Astrocyte of the spinal cord (primary cell): ENCODE data around the gene FUCA1.

Experiments used
- DNase-seq: peaks from one replicate; pipeline ENCODE4 v3.0.0; 2011; ENCODE audit warnings: low read depth, low spot score
- H3K4me3 ChIP-seq: 2 replicates; pipeline ENCODE4 v1.5.1; 2011; ENCODE audit warnings: low read depth, mild to moderate bottlenecking, low read length, moderate library complexity
- CTCF ChIP-seq: IDR thresholded peaks from 2 replicates; pipeline ENCODE4 v1.5.1; 2012; ENCODE audit warnings: low read depth, mild to moderate bottlenecking, low read length, inconsistent platforms
- in situ Hi-C: cut with HindIII; loops from 2 replicates; pipeline ENCODE4 v1.10.0; 2017; ENCODE audit warnings: low sequenced_read_pairs

The FUCA1 gene

GRCh38 chr1:23910553-23911246, 42.6 kb upstream of the FUCA1 start:
- no peak for TF ChIP-seq CTCF
- in situ Hi-C loops, result no loop called here
- no peak overlapping the region for H3K4me3 ChIP-seq
- DNase-seq, result no peak

GRCh38 chr1:23910144-23910543, 42.1 kb upstream of the FUCA1 start:
- no peak for DNase-seq
- in situ Hi-C loops, result no loop called here
- TF ChIP-seq CTCF, result no peak
- no peak overlapping the region for H3K4me3 ChIP-seq

- no peak overlapping the region for H3K4me3 ChIP-seq
- in situ Hi-C loops, result no loop called here
- no peak for TF ChIP-seq CTCF
- DNase-seq, result no peak
Observed at GRCh38 chr1:23909412-23909811, 41.3 kb upstream of the FUCA1 start.

GRCh38 chr1:23908453-23909341, 40.6 kb upstream of the FUCA1 start:
- no peak overlapping the region for H3K4me3 ChIP-seq
- TF ChIP-seq CTCF, result no peak
- no peak for DNase-seq
- in situ Hi-C loops, result no loop called here

GRCh38 chr1:23906731-23907130, 38.6 kb upstream of the FUCA1 start:
- TF ChIP-seq CTCF, result no peak
- in situ Hi-C loops, result no loop called here
- H3K4me3 ChIP-seq, result no peak overlapping the region
- no peak for DNase-seq

GRCh38 chr1:23905461-23906025, 37.5 kb upstream of the FUCA1 start:
- TF ChIP-seq CTCF, result no peak
- no peak overlapping the region for H3K4me3 ChIP-seq
- in situ Hi-C loops, result no loop called here
- DNase-seq, result no peak
